Left lobe of liver (tissue), 2 donors: ENCODE measurements around the gene CYB5R2. TPM values are rescaled to one million over a fixed set of nuclear protein-coding genes. Genes with fewer than 3 reads are reported as not detected.
A peak's percentile ranks its signal among the peaks of the same experiment; 100 is the strongest.

Experiments used
- ATAC-seq: fragments of 200-7000 bp; cut with Tn5 transposase; one replicate; pipeline ENCODE4 v1.9.1; 2020; ENCODE audit warnings: mild to moderate bottlenecking, moderate library complexity
- DNase-seq: peaks from one replicate; pipeline ENCODE4 v3.0.0-alpha.2; 2020; ENCODE audit warnings: low spot score
- total RNA-seq: library from RNA; stranded (reverse); gene quantifications from one replicate; pipeline ENCODE4 v1.2.1, GENCODE V29; 2021
- donor health status: DM: no; HTN: no; CAD: no; lungs with moderate emphysema.
- donor health status: DM: no; HTN: yes; CAD: no.

CYB5R2 gene
- 2.8 TPM for total RNA-seq

DNA sequence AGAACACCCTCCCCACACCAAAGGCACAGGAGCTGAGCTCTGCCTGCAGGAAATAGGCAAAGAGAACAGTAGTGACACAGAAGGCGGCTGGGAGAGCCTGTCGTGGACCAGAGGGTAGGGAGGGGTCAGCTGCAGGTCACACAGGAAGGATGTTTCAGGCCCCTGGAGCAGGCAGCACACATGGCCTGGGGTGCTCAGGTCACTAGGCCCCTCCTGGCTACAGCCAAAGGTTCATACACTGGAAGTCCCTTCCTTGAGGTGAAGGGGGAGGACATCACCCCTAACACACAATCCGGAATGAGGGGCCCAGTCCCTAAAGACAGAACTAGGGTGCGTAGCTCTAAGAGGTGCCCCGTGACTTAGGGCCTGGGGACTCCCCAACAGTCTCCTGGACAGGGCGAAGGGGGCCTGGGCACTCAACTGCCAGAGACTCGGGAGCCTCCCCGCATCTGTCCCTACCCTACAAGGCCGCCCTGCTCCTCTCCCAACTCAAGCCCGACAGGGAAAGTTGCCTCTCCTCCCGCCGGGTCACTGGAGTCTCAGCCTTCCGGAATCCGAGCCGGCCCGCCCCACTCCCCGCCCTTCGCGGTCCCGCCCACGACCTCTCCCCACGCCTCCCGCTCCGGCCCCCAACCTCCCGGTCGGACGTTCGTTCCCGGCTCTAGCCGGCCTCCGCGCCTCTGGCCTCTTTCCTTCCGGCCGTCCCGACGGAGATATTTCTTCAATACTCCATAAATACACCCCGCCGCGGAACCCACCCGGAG, at the start of gene CYB5R2:
TSS of gene CYB5R2 (minus strand) at position 541 of the 764 bp plus-strand sequence. CDS start 675 bp downstream, outside the sequence.
- ATAC-seq, result peak; percentile 88
- DNase-seq, result peak; percentile 79

- ATAC-seq (no peak), DNase-seq (no peak)
These were observed 41.5 kb upstream of the CYB5R2 start for GRCh38 chr11:7714786-7715185.

GRCh38 chr11:7706377-7706776, 33.1 kb upstream of the CYB5R2 start, which contains the start of gene OVCH2:
TSS of gene OVCH2 (minus strand) at chr11:7706477. CDS start at chr11:7706394, 83 bp downstream.
- DNase-seq (no peak), ATAC-seq (no peak)

- no peak for ATAC-seq
These were observed 30.4 kb upstream of the CYB5R2 start for GRCh38 chr11:7703740-7704139.

DNA sequence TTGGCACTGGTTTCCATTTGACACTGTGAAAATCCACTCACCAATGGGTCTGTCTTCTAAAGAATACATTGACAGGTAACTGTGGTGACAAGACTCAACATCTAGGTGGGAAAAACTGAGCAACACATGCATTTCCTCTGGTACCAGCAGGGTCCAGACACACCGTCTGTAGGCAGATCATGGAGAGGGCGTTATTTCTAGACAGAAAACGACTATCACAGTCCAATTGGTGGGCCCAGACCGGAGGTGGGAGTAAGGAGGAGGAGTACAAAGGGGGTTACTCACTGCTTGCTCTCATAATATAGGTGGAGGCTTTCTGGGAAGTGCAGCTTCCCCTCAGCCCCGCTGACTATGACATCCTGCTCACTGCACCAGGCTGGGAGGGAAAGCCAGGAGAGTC, 23.1 kb upstream of the CYB5R2 start:
- no peak for ATAC-seq
- DNase-seq, result no peak

More at GRCh38 chr11:7703740-7704139, 30.4 kb upstream of the CYB5R2 start:
- DNase-seq, result no peak

DNA sequence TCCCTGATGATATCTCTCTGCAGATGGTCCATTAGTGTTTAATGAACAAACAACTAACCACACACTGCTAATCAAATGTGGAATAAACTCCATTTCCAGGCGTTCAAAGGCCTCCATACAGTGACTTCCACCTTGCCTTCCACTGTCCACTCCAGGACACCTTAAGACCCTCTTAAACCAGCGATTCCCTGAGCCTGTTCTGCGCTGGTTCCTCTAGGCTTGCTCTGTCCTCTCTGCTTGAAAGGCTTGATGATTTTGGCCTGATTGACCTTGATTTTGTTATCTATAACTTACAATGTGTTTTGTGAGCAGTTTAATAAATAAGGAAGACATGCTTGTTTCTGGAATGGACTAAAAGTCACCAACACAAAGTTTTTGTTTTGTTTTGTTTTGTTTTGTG, 20.9 kb upstream of the CYB5R2 start:
- ATAC-seq (no peak), DNase-seq (no peak)

- no peak for DNase-seq
- ATAC-seq, result no peak
These were observed 19.1 kb upstream of the CYB5R2 start for GRCh38 chr11:7692426-7692825.

DNA sequence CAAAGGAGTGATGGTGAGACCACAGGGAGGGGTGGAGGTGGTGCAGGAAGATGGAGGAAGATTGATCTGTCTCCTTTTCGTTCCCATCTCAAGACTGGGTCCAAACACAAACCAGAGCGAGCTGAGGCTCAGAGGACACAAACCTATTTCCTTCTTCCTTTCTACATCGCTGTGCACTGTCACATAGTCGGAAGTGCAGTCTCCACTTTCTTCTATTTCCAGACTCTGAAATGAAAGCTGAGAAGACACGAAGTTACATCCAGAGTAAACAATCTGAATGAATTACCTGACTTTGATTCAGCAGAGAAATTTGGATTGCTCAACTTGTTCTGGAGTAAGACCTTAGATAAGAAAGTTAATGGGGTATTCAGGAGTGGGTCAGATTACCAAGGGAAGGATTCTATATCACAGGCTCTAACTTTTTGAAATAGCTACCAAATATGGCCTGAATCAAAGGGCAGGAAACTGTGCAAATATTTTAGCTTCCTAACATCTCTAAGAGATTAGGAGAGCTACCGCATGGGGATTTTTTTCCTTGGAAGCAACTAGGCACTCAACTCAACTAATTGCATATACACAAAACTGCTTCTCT, 18.6 kb upstream of the CYB5R2 start:
- ATAC-seq (no peak), DNase-seq (no peak)

GRCh38 chr11:7690648-7691047, 17.3 kb upstream of the CYB5R2 start:
- ATAC-seq, result no peak

DNA sequence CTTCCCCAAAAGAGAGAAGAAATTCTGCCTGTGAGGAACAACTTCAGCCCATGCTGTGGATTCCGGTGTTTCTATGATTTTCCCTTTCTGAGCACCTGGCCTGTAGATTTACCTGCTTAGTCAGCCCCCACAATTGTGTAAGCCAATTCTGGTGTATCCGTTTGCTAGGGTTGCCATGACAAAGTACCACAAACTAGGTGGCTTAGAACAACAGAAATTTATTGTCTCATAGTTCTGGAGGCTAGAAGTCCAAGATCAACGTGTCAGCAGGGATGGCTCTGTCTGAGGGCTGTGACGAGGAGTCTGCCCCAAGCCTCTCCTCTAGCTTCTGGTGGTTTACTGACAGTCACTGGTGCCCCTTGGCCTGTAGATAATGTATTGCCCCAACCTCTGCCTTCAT, 15.9 kb upstream of the CYB5R2 start:
- no peak for DNase-seq
- no peak for ATAC-seq

More at GRCh38 chr11:7690648-7691047, 17.3 kb upstream of the CYB5R2 start:
- DNase-seq, result no peak

DNA sequence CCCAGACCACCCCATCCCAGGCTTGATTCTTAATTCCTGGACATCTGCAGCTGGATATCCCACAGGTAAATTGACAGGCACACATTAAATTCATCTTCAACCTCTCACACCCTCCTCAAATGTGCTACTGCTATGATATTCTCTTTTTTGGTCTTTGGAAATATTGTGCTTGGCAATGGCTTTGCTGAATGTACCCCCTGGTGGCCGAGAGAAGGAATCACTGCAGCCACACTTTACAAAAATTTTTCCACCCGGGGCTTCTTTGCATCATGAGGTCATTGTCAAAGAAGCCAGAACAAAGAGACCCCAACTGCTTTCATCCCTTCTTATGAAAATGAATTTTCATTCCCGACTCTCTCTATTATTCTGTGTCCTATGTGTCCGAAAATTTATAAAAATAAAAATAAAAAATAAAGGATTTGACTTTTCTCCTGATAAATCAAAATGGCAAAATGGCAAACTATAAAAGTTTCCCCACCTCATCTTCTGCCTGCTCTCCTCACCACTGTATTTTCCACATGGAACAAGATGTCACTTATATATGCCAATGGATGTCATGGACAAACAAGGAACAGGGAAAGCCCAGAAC, 15.0 kb upstream of the CYB5R2 start:
- DNase-seq (no peak), ATAC-seq (peak; percentile 88)

DNA sequence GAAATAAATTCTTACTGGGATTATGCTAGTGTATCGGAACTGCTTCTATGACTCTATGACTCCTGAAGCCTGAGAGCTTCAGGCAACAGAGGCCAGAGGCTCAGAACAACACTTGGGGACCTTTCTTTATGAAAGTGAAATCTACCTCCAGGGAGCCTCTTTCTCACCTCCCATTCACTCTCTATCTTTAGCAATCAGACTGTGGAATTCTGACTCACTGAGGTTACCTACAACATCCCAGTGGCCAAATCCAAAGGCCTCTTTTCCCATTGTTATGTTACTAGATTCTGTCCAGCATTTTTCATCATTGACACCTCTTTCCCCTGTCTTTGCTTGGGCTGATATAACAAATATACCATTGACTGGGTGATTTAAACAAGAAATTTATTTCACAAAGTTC, 14.1 kb upstream of the CYB5R2 start:
- no peak for ATAC-seq
- DNase-seq, result no peak

DNA sequence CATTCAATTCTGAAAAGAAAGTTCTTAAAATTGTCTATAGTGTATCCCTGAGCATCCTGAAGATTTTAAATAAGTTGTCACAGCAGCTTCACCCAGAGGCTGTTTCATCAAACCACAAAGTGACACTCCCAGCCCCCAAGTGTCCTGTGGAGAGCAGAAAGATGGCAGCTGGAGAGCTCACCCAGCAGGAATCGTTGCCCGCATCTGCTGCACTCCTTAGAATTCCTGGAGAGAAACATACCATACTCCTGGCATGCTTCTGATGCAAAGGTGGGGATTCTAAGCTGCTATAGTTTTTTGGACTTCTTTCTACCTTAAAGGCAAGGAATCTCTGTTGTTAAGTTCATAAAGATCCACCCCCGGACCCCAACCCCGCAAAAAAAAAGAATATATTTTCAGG, 13.5 kb upstream of the CYB5R2 start:
- DNase-seq, result no peak
- ATAC-seq, result no peak

GRCh38 chr11:7683571-7683970, 10.3 kb upstream of the CYB5R2 start:
- DNase-seq, result no peak
- no peak for ATAC-seq

DNA sequence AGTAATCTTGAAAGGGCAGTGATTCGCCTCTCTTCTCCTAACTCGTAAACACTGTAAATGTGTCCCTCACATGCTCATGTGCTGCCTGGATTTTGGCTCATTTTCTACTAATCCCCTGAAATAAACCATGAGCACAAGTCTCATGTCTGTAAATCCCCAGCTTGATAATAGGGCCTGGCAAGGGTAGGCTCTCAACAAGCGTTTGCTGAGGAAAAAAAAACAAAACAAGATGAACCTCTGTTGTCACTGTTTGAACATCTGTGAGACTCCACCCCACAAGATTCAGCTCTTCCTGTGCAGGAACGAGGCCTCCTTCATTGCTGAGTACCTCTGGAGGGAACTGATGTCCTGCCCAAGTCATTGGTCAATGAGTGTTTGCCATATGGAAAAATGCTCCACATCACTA, 4.5 kb upstream of the CYB5R2 start:
- ATAC-seq, result no peak
- no peak for DNase-seq

DNA sequence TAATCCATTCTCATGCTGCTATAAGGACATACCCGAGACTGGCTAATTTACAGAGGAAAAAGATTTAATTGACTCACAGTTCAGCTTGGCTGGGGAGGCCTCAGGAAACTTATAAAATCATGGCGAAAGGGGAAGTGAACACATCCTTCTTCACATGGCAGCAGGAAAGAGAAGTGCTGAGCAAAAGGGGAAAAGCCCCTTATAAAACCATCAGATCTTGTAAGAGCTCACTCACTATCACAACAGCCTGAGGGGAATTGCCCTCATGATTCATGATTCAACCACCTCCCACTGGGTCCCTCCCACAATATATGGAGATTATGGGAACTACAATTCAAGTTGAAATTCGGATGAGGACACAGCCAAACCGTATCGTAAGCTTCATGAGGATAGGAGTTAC, 3.8 kb upstream of the CYB5R2 start:
- DNase-seq (no peak), ATAC-seq (no peak)

- DNase-seq (no peak), ATAC-seq (no peak)
These were observed 2.3 kb upstream of the CYB5R2 start for GRCh38 chr11:7675631-7676030.

DNA sequence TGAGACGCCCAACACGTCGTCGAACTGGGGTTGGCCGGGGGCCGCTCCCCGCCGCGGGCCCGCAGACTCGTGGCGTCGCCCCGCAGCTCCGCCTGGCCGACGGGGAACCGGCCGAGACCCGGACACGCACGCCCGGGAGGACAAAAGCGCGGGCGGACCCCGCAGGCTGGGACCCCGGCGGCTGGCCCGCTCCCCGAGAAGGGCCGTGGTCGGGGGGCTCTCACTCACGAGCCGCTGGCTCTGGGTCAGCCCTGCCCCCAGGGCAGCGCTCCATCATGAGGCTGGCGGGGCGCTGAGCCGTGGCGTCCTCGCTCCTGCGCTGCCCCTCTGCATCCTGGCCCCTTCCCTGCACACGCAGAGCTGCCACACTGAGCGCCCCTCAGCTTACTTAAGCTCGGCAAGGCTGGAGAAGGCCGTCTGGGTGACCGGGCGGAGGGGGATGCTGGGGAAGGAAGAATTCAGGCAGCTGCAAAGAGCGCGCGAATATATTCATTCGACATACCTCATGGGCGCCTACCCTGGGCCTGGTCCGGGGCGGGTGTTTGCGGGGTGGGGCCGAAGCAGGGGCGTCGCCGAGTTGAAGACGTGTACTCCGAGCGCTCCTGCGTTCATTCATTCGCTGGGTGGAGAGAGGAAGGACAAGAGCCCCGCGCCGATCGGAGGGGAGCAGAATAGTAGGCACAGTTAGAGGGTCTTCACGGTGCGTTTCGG, 579 bp upstream of the CYB5R2 start:
- DNase-seq, result no peak
- ATAC-seq, result peak; percentile 4

DNA sequence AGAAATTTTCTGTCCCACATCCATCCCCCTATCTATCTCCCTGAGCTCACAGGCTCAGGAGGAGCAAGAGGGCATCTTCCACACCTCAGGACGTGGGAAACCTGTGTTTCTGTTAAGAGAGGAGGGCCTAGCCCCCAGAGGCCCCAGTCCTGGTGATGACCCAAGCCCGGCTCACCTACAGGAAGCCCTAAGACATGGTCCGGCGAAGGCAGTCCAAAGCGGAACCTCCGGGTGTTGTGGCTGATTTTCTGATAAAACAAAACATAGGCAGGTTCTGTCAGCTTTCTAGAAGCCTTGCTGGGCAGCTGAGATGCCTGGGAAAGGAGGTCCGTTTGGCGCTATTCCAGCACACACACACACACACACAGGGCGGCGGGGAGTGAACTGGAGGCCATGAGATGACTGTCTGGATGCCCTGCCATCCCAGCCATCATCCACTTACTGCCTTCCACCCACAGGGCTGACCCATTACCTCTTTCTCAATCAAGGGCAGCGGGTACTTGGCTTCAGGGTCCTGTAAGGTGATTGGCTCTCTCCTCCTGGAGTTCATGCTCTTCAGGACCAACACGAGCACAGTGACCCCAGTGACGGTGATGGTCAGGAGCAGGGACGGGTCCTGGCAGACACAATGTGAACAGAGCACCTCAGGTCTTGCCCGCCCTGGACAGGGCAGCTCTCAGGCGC, 882 bp downstream of the CYB5R2 start:
- peak; percentile 83 for ATAC-seq

DNA sequence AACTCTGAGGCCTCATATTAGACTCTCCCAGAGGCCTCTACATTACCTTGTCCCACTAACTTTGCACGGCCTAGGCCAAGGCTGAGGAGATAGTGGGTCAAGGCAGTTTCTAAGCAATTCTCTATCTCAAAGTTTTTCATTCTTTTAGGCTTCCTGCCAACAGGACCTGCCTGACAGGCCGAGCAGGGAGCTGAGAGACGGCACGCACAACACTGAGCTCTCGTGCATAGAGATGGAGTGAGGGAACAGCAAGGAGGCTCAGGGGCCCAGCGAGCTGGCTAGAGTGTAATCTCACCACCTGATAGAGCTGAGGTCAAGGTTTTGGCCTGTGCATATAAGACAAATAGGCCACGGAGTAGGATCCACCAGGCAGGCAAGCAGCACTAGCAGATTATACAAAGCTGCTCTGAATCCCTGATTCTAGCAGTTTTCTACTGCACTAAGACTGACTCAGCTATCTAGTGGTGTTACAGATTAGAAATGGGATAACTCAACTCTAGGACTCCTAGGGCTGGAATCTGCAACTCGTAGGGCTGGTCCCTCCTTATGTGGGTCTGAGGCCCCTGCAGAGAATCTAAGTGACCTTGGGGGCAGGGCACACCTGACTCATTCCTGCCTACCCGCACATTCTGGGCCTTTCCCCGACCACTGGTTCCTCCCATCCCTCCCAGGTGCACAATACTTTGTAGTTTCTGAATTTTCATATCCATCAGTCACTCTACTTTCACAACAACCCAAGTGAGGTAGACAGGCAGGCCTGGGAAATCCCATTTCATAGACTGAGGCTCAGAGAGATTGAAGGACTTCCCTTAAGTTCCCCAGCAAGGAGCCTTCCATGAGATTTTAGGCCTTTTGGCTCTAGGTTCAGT, 1.7 kb downstream of the CYB5R2 start:
- DNase-seq (no peak), ATAC-seq (no peak)

More for the DNA sequence above, 882 bp downstream of the CYB5R2 start:
- peak; percentile 85 for DNase-seq
